Activated T-cell treated with anti-CD3 and anti-CD28 coated beads, Interleukin-2, amount 50 U/mL, for 1 hour (primary cell): ENCODE results near the gene CAMTA1.

Source experiments
- DNase-seq: peaks from one replicate; pipeline ENCODE4 v3.0.0-alpha.2; 2020

Gene CAMTA1

GRCh38 chr1:7094509-7094908, 309.3 kb downstream of the CAMTA1 start:
- no peak for DNase-seq

DNA sequence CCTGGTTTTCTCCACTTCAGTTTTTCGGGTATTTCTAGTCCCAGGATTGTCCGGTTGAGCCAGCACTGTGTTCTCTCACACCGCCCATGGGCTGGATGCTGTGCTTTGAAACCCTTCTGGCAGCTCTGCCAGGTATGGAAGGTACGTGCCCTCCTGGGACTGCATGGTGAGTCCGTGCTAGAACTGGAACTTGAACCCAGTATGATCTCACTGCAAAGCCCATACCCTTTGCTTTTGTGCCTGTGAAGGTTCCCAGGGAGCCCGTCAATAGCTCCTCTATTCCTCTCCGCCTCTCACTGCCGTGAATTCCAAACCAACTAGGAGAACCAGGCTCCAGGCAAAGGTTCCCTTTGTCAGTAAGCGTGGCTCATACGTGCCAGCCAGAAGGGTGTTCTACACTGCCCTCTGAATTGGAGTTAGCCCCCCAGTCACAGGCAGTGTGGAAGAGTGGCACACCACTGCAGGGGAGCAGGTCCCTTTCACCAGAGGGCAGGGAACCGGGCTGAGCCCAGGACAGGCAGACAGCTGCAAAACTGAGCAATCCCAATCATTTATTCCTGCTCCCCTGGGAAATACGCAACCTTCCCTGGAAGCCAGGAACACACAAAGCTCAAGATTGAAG, 310.2 kb downstream of the CAMTA1 start:
- DNase-seq: no peak

DNA sequence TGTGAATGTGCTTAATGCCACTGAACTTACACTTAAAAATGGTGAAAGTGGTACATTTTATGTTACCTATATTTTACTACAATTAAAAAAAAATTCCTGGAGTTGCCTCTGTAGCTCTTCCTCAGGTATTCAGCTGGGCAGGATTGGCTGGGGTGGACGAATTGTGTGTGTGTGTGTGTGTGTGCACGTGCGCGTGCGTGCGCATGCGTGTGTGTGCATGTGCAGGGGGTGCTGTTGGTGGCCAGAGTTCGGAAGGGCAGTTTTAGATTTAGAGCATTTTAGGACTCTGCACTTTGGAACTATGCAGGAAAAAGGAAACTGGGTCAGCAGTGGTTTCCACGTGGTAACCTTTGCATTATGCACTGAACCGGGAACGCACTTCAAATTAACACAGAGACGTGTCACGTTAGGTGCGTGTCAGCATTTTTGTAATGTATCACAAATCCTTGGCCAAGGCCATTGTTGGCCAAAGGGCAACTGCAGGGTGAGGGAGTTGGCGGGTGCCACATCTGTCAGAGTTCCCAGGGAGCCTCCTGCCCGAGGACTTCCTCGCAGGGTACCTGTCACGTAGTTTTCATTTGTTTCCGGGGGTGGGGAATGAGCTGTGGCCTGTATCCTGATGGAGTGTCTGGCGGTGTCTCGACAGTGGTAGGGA, 312.8 kb downstream of the CAMTA1 start:
- no peak for DNase-seq

DNA sequence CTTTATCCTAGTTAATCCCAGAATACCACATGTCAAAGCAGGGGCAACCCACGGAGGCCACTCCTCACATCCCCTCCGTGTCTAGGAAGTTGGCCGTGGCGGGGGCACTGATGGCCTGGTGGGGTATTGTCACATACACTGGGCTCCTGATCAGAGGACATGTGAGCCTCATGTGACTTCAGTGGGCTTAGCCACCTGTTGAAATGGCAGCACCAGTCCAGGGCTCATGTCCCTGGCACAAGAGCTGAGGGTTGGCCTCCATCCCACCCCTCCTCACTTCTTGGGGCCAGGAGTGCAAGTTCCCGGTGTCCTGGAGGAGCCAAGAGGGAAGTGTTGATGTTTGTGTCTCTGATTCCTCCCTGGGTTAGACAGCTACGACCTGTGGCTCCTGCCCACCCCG, 313.4 kb downstream of the CAMTA1 start:
- no peak for DNase-seq

DNA sequence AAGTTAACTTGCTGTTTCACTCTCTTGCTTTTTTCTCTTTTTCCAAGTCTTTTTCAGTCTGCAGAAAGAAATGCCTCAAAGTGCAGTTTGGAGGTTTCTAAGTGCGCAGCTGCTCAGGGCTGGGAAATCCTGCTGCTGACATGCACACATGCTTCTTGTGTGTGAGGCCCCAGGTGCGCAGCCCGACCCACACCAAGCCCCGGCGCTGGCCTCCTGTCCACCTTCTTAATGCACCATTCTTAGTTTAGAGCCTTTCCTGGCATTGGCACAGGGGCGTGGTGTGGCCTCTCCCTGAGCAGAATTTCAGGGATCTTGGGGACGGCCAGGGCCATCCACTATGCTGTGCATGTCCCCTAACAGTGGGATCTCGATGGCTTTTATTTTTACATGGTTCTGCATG, 315.2 kb downstream of the CAMTA1 start:
- no peak for DNase-seq

- no peak for DNase-seq
Measured at GRCh38 chr1:7101187-7101586, 315.9 kb downstream of the CAMTA1 start.

- no peak for DNase-seq
Measured at GRCh38 chr1:7103361-7103782, 318.1 kb downstream of the CAMTA1 start.

GRCh38 chr1:7103874-7104273, 318.6 kb downstream of the CAMTA1 start:
- DNase-seq: no peak

- DNase-seq: no peak
Measured at GRCh38 chr1:7104339-7104738, 319.1 kb downstream of the CAMTA1 start.

DNA sequence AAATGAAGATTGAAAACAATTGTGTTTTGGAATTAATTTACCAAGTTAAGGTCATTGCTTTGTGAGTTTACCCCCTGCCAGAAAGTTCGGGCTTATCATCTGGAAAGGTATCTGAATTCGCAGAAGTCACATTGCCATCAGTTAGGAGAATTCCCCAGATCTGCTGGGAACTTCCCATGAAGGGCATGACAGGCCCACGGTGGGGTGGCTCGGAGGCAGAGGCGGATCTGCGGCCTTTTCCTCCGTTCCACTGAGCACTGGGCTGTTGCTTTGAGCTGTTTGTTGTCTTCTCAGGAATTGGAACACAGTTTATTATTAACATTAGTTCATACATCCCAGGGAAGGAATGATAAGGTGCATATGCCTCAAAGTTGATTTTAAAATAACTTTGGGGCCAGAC, 320.0 kb downstream of the CAMTA1 start:
- DNase-seq: no peak

DNA sequence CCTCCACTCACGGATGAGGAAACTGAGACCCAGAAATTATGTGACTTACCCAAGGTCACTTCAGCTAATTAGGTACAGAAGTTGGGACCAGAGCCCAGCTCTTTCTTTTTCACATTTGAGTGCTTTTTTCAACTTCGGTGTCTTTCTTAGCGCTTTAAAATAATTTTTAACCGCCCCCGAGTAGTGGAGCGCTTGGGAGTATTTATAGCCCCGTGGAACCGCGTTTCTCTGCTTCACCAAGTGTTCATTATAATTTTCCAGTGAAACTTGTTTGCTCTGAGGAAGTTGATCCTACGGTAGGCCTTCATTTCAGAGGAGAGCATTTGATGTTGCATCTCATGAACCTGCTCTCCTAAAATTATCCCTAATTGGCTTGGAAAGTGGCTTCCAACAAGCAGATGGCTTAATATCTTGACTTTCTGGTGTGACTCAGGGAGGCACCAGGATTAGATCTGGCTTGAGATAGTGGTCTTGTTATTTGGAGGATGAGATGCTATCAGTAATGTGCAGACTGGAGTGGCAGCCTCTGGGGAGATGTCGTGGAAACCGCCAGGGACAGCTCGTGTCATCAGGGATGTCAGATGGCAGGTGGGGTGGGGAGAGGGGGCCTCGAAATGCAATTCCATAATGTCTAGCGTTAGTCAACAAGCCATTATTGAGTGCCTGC, 321.3 kb downstream of the CAMTA1 start:
- DNase-seq: no peak

DNA sequence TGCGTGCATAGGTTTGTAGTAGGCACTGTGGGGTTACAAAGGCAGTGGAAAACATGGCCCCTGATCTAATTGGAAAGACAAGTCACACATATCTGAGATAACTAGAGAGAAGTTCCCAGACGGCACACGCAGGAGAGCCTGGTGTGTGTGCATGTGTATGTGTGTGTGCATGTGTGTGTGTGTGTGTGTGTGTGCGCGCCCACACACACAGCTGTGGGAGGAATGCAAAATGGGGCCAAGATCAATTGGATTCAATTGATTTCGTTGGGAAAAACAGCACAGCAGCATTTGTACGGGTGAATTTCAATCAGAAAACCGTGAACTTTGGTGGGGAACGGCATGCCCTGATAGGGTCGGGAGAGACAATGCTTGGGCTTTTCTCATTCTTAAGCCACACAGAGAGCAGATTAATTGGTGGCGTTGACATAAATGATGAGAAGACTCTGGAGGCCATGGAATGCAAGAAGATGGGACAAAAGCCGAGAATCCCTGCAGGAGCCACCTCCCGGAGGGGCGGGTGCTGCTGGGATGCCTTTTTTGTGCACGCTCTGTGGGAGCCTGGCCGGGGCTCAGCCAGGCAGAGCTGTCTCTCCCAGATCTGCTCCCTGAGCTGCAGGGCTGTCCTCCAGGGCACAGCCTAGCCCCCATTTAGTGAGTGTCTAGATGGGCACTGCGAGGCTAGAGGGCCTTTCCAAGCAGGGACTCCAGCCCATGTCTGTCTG, 322.0 kb downstream of the CAMTA1 start:
- no peak for DNase-seq

DNA sequence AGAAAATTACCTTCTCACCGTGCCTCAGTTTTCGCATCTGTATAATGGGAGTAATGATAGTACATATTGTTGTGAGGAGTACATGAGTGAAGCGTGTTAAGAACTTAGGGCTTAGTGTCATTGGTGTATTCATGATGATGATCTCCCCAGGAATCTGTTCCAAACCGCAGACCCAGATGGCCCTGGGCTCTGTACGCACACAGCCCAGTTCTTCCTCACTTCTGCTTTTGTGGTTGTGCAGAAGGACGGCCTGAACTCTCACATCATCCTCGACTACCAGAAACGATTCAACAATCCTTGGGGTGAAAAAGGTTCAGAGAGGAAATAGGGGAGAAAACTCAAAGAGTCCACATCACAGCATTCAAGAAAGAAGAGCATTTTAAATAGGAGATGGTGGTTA, 323.0 kb downstream of the CAMTA1 start:
- no peak for DNase-seq

GRCh38 chr1:7109901-7110300, 324.6 kb downstream of the CAMTA1 start:
- no peak for DNase-seq

DNA sequence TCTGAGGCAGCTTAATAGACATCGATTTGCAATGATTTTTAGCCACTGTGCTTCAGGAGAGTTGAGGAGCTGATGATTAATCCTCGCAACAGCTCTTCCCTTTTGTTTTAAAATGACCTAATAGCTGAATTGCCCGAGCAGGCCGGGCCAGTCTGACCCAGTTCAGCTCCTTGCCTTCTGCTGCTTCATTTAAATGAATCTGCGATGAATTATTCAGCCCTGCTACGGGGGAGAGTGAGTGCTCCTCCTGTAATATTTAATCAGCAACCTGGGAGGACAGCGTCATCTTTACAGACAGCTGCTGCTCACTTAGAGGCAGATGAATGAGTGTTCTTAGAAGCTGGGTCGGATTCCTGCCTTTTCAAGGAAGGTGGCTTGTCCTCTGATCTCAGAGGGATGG, 325.1 kb downstream of the CAMTA1 start:
- DNase-seq: no peak

- no peak for DNase-seq
Measured at GRCh38 chr1:7111853-7112252, 326.6 kb downstream of the CAMTA1 start.

GRCh38 chr1:7113136-7113535, 327.9 kb downstream of the CAMTA1 start:
- DNase-seq: no peak

GRCh38 chr1:7113822-7114221, 328.6 kb downstream of the CAMTA1 start:
- no peak for DNase-seq

DNA sequence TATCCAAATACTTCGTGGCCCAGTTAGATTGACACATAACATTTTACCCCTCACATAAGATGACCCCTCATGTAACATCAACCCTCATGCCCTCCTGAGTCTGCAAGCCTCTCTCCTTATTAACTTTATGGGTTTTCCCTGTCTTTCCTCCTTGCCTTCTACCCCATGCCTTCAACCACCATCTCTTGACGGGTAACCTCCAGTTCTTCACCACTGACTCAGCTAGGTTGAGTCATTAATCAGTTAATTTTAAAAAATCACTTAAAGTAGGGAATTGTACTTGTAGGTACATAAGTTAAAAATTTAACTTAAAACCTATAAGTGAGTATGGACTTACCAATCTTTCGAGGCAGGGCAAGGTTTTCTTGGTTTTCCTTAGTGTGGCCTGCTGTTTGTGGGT, 330.7 kb downstream of the CAMTA1 start:
- no peak for DNase-seq

DNA sequence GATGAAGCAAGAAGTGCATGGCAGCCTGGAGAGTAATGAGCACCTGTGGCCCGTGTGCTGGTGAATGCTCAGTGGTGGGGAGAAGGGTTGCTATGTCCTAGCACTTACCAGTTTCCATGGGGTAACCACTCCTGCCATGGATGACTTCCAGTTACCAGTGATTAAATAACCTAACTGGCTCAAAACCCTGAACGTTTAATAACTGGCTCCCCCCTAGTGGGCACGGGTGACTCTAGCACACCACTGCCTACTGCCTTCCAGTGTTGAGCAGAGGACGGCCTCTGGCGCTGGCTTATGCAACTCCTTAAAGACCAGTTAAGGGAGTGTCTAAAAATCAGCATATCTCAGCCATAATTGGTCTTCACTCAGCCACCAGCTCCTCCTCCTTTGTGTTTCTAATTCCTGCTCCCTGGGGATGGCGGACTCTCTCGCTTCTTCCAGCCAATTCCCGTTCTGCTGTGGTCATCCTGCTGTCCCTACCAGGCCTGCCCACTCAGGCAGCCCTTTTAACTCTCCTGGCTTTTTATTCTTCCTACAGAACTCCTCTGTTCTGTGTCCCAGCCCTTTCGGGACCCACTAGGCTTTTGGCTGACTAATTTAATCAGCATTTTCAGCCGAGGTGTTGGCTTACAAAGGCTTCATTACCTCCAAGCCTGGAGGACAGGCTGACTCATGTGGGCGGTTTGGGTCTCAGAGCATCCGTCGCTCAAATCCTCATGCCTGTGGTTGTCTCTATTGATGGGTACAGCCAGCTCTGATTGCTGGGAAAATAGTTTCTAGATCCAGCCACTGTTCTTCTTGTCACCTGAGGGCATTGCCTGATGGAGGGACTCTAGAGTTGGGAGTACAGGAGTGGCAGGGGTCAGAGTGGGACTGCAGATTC, 332.4 kb downstream of the CAMTA1 start:
- DNase-seq: no peak

DNA sequence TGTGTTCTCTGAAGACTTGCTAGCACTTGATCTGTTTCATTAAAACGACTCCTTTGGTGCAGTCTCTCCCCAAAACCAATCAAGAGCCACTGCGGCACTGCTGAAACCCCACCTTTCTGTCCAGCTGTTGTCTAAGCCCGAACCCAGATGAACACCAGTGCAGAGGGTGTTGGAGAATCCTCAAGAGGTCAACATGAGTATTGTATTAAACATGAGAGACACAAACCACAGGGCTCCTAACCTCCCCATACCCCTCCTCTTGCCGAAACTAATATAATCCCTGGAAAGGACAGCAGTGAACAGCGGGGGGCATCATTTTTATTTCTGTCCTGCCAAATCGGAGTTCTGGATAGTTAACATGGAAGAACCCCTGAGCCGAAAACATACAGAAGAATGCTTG, 333.9 kb downstream of the CAMTA1 start:
- DNase-seq: no peak

GRCh38 chr1:7120863-7121621, 335.8 kb downstream of the CAMTA1 start:
- no peak for DNase-seq
